HG03378 (cell line): ENCODE data around the gene PSMG3.

Source experiments
- ATAC-seq: cut with Tn5 transposase; IDR thresholded peaks from one replicate; pipeline ENCODE4 v1.9.1; 2021; ENCODE audit warnings: mild to moderate bottlenecking, moderate library complexity; ENCODE audit not compliant: unreplicated experiment

Gene PSMG3

GRCh38 chr7:1580422-1581030, 10.7 kb upstream of the PSMG3 start:
- no peak for ATAC-seq

GRCh38 chr7:1579481-1580421, 9.9 kb upstream of the PSMG3 start:
- ATAC-seq = no peak

- ATAC-seq = no peak
Observed at GRCh38 chr7:1578513-1578912, 8.7 kb upstream of the PSMG3 start.

- no peak for ATAC-seq
Observed at GRCh38 chr7:1576521-1577253, 6.9 kb upstream of the PSMG3 start.

- no peak for ATAC-seq
Observed at GRCh38 chr7:1575809-1576208, 6.0 kb upstream of the PSMG3 start.

GRCh38 chr7:1572111-1572822, 2.4 kb upstream of the PSMG3 start:
- no peak for ATAC-seq

- no peak for ATAC-seq
Observed at GRCh38 chr7:1569440-1569832, 396 bp downstream of the PSMG3 start.

GRCh38 chr7:1569016-1569415, 816 bp downstream of the PSMG3 start:
- no peak for ATAC-seq

GRCh38 chr7:1567896-1568510, 1.8 kb downstream of the PSMG3 start:
- ATAC-seq = no peak

GRCh38 chr7:1567049-1567771, 2.6 kb downstream of the PSMG3 start:
- ATAC-seq = no peak

GRCh38 chr7:1566687-1567048, 3.2 kb downstream of the PSMG3 start:
- ATAC-seq = no peak

GRCh38 chr7:1564603-1565022, 5.2 kb downstream of the PSMG3 start:
- ATAC-seq = no peak

GRCh38 chr7:1563981-1564602, 5.7 kb downstream of the PSMG3 start:
- ATAC-seq = no peak

GRCh38 chr7:1562597-1563051, 7.2 kb downstream of the PSMG3 start:
- no peak for ATAC-seq

GRCh38 chr7:1562116-1562515, 7.7 kb downstream of the PSMG3 start:
- ATAC-seq = no peak

GRCh38 chr7:1561036-1561940, 8.5 kb downstream of the PSMG3 start:
- ATAC-seq = no peak

GRCh38 chr7:1560620-1561031, 9.2 kb downstream of the PSMG3 start:
- ATAC-seq = no peak
